GM12872 (cell line): ENCODE measurements around the gene GSTM1.
"Not testable (repeated sequence)": the region's sequence is repeated elsewhere in the genome, so short reads cannot be mapped to it uniquely, and the experiment has no call there.

Experiments used
- TF ChIP-seq, protein P1 (sequence below): IDR thresholded peaks from 3 replicates; pipeline ENCODE4 v1.5.1; 2011; ENCODE audit warnings: low read depth, mild to moderate bottlenecking, low read length, moderate library complexity; ENCODE audit not compliant: insufficient read depth

The GSTM1 gene

GRCh38 chr1:109691759-109692158, 4.1 kb downstream of the GSTM1 start:
- TF ChIP-seq, protein P1, sequence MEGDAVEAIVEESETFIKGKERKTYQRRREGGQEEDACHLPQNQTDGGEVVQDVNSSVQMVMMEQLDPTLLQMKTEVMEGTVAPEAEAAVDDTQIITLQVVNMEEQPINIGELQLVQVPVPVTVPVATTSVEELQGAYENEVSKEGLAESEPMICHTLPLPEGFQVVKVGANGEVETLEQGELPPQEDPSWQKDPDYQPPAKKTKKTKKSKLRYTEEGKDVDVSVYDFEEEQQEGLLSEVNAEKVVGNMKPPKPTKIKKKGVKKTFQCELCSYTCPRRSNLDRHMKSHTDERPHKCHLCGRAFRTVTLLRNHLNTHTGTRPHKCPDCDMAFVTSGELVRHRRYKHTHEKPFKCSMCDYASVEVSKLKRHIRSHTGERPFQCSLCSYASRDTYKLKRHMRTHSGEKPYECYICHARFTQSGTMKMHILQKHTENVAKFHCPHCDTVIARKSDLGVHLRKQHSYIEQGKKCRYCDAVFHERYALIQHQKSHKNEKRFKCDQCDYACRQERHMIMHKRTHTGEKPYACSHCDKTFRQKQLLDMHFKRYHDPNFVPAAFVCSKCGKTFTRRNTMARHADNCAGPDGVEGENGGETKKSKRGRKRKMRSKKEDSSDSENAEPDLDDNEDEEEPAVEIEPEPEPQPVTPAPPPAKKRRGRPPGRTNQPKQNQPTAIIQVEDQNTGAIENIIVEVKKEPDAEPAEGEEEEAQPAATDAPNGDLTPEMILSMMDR, result no peak

GRCh38 chr1:109697066-109697465, 9.4 kb downstream of the GSTM1 start:
- TF ChIP-seq, protein P1, result no peak

GRCh38 chr1:109704173-109704572, 16.6 kb downstream of the GSTM1 start:
- TF ChIP-seq, protein P1, result no peak

DNA sequence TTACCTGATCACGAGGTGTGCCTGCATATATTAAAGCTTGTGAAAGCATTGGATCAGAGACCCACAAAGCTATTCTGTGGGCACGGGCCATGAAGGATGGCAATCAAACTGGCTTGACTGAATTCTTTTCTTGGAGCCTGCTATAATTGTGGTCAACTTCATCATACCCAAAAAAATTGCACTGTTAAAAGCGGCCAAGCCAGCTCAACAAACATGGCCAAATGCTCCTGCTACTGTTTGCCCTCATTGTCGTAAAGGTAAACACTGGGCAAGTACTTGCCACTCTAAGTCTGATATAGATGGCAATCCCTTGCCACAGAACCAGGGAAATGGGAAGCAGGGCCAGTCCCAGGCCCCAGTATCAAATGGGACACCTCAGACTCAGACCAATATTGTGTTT, 17.8 kb downstream of the GSTM1 start:
- TF ChIP-seq, protein P1, result no peak

DNA sequence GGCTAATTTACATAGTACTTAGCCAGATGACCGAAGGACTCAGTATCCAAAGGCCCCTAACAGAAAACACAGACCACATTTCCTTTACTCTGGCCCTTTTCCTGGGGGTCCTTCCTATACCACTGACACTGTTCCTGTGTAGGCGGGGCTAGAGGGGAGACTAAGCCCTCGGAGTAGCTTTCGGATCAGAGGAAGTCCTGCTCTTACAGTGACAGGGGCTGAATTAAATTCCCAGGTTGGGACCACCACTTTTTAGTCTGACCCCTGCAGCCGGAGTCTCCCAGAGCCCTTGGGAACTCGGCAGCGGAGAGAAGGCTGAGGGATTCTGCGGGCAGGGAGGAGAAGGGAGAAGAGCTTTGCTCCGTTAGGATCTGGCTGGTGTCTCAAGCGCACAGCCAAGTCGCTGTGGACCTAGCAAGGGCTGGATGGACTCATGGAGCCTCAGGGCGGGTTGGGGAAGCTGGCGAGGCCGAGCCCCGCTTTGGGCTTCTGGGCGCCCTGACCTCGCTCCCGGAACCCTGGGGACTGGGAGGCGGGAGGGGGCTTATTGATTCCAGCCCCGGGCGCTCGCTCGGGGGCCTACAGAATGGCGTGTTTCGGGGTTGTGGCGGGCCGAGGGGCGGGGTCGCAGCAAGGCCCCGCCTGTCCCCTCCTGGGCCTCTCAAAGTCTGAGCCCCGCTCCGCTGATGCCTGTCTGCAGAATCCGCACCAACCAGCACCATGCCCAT, 24.1 kb downstream of the GSTM1 start, which contains the start of gene GSTM5:
TSS of gene GSTM5 (plus strand) at position 659 of the 728 bp plus-strand sequence. CDS start at position 721, 62 bp downstream.
- TF ChIP-seq, protein P1, result not testable (repeated sequence)

DNA sequence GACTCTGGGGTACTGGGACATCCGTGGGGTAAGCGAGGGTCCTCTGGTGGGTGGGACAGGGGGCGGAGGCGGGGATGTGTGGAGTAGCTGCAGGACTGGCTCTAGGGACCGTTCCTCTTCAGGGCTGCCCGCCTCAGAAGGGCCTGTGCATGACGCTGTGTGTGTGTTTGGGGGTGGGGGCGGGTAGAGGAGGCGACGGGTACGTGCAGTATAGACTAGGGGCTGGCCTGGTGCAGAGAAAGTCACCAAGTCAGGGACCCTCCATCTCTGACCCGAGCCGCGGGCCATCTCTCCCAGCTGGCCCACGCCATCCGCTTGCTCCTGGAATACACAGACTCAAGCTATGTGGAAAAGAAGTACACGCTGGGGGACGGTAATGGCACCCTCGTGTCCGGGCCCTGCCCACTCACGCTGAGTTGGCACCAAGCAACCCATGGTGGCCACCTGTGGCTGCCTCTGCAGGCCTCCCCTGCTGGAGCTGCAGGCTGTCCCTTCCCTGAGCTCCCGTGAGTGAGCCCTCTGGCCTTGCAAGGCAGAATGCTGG, 24.8 kb downstream of the GSTM1 start:
- TF ChIP-seq, protein P1, result no peak

GRCh38 chr1:109713636-109714035, 26.0 kb downstream of the GSTM1 start:
- TF ChIP-seq, protein P1, result no peak
